Transverse colon (tissue), 4 donors: Measurements from ENCODE around the gene ABLIM2. TPM values are rescaled to one million over a fixed set of nuclear protein-coding genes. Genes with fewer than 3 reads are reported as not detected.

Source experiments
- DNase-seq: peaks from one replicate; pipeline ENCODE4 v3.0.0-alpha.2; 2019
- H3K27ac ChIP-seq, 4 donors: fragments of 200-600 bp; sonication (generic); 2 replicates each; pipeline ENCODE4 v1.5.1; 2016 to 2018; ENCODE audit warnings: inconsistent platforms in 4 of 4
- H3K27me3 ChIP-seq: fragments of 200-600 bp; sonication (generic); 2 replicates; pipeline ENCODE4 v1.5.1; 2017; ENCODE audit warnings: inconsistent platforms
- H3K36me3 ChIP-seq, 4 donors: fragments of 200-600 bp; sonication (generic); 2 replicates each; pipeline ENCODE4 v1.5.1; 2017 to 2019; ENCODE audit warnings: inconsistent platforms in 4 of 4
- H3K4me1 ChIP-seq, 4 donors: fragments of 200-600 bp; sonication (generic); 2 replicates each; pipeline ENCODE4 v1.5.1; 2017 to 2020; ENCODE audit warnings: inconsistent platforms in 4 of 4
- H3K4me3 ChIP-seq, 4 donors: fragments of 200-600 bp; sonication (generic); 1 replicate in 1 of 4; 2 replicates in 3 of 4; pipeline versions ENCODE4 v1.5.1 to v1.6.1; 2017 to 2019; ENCODE audit warnings: inconsistent platforms in 4 of 4
- H3K9me3 ChIP-seq, 2 donors: fragments of 200-600 bp; sonication (generic); 2 replicates each; pipeline ENCODE4 v1.5.1; 2017 to 2019; ENCODE audit warnings: inconsistent platforms in 2 of 2
- EP300 ChIP-seq: sonication (generic); formaldehyde crosslinking; IDR thresholded peaks from one replicate; pipeline ENCODE4 v1.6.1; 2017; ENCODE audit warnings: antibody characterized with exemption, low read depth
- POLR2A ChIP-seq: fragments of 450-650 bp; IDR thresholded peaks from one replicate; pipeline ENCODE4 v1.6.1; 2016; ENCODE audit warnings: antibody characterized with exemption, mild to moderate bottlenecking, moderate library complexity
- POLR2AphosphoS5 ChIP-seq, 3 donors: sonication (generic); formaldehyde crosslinking; IDR thresholded peaks; one replicate each; pipeline ENCODE4 v1.6.1; 2016; ENCODE audit warnings: antibody characterized with exemption in 3 of 3
- WGBS, 2 donors: methylation state at CpG; one replicate each; pipeline ENCODE4 v1.1.5; 2018; ENCODE audit warnings: low coverage in 1 of 2; 5-methylcytosine and 5-hydroxymethylcytosine counted together
- in situ Hi-C, 4 donors: fragments of 200-750 bp; cut with MboI; loops; one replicate each; pipeline versions ENCODE4 v1.15.0 to v1.15.1; 2017; ENCODE audit warnings: low sequenced_read_pairs in 3 of 4, low pct_ligation_motif_present in 1 of 4, low pct_unique_long_range_greater_than_20kb in 1 of 4
- intact Hi-C: fragments of 100-400 bp; cut with DNase I; formaldehyde crosslinking; loops from one replicate; pipeline ENCODE4 v1.15.1; 2023; ENCODE audit warnings: low total_unique reads
- total RNA-seq, 4 donors: library from RNA; depleted of rRNA; stranded (reverse); fragments of >200 nt; gene quantifications; one replicate each; pipeline ENCODE4 v1.1.0, GENCODE V29; 2016
- TF ChIP-seq, protein P1 (sequence below), 5 experiments: fragments of 200-600 bp in 3 of 5; fragments of 450-650 bp in 2 of 5; sonication (generic) in 3 of 5; IDR thresholded peaks; 1 replicate in 2 of 5; 2 replicates in 3 of 5; pipeline ENCODE4 v1.5.1; 2016 to 2017; ENCODE audit warnings: antibody characterized with exemption in 5 of 5, inconsistent platforms in 3 of 5, mild to moderate bottlenecking in 2 of 5, moderate library complexity in 1 of 5

ABLIM2 gene
- total RNA-seq, 4 donors from 2014 or later = 3.2 to 58.4 (median 14.2) TPM

DNA sequence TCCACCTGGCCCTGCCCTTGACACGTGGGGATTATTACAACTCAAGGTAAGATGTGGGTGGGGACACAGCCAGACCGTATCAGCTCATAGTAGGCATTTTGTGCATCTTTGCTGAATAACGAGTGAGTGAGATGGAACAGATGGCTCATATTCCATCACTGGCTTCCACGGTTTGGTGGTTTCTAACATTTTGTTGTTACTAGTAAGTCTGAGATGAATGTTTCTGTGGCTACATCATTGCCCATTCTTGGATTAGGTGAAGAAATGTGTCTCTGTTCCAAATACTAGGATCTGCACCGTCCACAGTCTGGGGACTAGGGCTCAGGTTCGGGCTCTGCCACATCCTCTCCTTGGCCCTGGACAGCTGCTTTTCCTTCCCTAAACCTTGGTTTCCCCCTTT, 3.6 kb downstream of the ABLIM2 start:
- peaks cover 12 to 20% (median 18%) of the 10 kb centered on the region in 4 donors for H3K4me1 ChIP-seq
- no peaks in the 10 kb centered on the region for H3K36me3 ChIP-seq
- no peak overlapping the region for H3K27ac ChIP-seq
- TF ChIP-seq EP300 = no peak
- H3K27me3 ChIP-seq = peaks cover 10% of the 10 kb centered on the region
- no peak for DNase-seq
- no peaks in the 10 kb centered on the region for H3K9me3 ChIP-seq
- in situ Hi-C loops = loop anchor here in 1 of 4 donors (25.0 kb wide), 1 partner anchor 257 kb away; no protein-coding TSS in a partner anchor
- 86 to 100% methylated on average over 2 to 6 of the region's 6 CpGs for WGBS, 2 donors
- no peak overlapping the region for H3K4me3 ChIP-seq
- intact Hi-C loops = no loop called here

- no peak for TF ChIP-seq EP300
- no peak for TF ChIP-seq POLR2AphosphoS5 (IDR thresholded peaks at IDR 0.05)
- TF ChIP-seq POLR2A = no peak
- TF ChIP-seq, protein P1, sequence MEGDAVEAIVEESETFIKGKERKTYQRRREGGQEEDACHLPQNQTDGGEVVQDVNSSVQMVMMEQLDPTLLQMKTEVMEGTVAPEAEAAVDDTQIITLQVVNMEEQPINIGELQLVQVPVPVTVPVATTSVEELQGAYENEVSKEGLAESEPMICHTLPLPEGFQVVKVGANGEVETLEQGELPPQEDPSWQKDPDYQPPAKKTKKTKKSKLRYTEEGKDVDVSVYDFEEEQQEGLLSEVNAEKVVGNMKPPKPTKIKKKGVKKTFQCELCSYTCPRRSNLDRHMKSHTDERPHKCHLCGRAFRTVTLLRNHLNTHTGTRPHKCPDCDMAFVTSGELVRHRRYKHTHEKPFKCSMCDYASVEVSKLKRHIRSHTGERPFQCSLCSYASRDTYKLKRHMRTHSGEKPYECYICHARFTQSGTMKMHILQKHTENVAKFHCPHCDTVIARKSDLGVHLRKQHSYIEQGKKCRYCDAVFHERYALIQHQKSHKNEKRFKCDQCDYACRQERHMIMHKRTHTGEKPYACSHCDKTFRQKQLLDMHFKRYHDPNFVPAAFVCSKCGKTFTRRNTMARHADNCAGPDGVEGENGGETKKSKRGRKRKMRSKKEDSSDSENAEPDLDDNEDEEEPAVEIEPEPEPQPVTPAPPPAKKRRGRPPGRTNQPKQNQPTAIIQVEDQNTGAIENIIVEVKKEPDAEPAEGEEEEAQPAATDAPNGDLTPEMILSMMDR (IDR thresholded peaks at IDR 0.05) = no peak
- Histone ChIP-seq H3K9me3 (no peaks in the 10 kb centered on the region), H3K27me3 (peaks cover 10% of the 10 kb centered on the region), H3K36me3 (no peaks in the 10 kb centered on the region), H3K27ac (no peak overlapping the region), H3K4me1 (peaks cover 7 to 11% (median 10%) of the 10 kb centered on the region in 4 donors), H3K4me3 (no peak overlapping the region)
- 80 to 85% methylated on average over 1 to 10 of the region's 10 CpGs for WGBS, 2 donors
- intact Hi-C loops (no loop called here), in situ Hi-C loops (loop anchor here in 1 of 4 donors (25.0 kb wide), 1 partner anchor 259 kb away; no protein-coding TSS in a partner anchor)
- no peak for DNase-seq
Observed at GRCh38 chr4:8153441-8153840, 5.2 kb downstream of the ABLIM2 start.

DNA sequence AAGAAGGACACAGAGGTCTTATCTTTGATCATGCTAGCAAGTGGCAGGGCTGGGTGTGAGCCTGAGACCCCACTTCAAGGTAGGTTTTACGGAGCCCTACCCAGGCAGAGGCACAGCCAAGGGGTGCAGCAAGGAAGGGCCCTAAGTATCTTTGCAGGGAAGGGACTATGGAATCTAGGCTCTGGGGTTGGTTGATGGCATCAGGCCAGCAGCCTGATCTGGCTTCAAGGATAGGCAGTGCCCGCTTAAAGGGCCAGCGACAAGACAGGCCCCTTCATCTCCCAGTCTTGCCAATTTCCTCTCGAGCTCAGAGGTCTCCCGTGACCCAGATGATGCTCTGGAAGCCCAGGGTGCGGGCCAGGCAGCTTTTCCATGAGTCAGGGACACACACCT, 5.8 kb downstream of the ABLIM2 start:
- Histone ChIP-seq H3K27ac (no peak overlapping the region), H3K9me3 (no peaks in the 10 kb centered on the region), H3K4me3 (no peak overlapping the region), H3K36me3 (no peaks in the 10 kb centered on the region), H3K27me3 (peaks cover 4% of the 10 kb centered on the region), H3K4me1 (peaks cover 3 to 6% (median 5%) of the 10 kb centered on the region in 4 donors)
- in situ Hi-C loops (loop anchor here in 1 of 4 donors (25.0 kb wide), 1 partner anchor 259 kb away; no protein-coding TSS in a partner anchor), intact Hi-C loops (no loop called here)
- TF ChIP-seq, protein P1 (IDR thresholded peaks at IDR 0.05) = no peak
- TF ChIP-seq EP300 (no peak), POLR2A (no peak), POLR2AphosphoS5 (IDR thresholded peaks at IDR 0.05) (no peak)
- no peak for DNase-seq
- 66% methylated on average over 6 of the region's 6 CpGs; no CpG with 5 or more reads in 1 of the 2 donors for WGBS, 2 donors

DNA sequence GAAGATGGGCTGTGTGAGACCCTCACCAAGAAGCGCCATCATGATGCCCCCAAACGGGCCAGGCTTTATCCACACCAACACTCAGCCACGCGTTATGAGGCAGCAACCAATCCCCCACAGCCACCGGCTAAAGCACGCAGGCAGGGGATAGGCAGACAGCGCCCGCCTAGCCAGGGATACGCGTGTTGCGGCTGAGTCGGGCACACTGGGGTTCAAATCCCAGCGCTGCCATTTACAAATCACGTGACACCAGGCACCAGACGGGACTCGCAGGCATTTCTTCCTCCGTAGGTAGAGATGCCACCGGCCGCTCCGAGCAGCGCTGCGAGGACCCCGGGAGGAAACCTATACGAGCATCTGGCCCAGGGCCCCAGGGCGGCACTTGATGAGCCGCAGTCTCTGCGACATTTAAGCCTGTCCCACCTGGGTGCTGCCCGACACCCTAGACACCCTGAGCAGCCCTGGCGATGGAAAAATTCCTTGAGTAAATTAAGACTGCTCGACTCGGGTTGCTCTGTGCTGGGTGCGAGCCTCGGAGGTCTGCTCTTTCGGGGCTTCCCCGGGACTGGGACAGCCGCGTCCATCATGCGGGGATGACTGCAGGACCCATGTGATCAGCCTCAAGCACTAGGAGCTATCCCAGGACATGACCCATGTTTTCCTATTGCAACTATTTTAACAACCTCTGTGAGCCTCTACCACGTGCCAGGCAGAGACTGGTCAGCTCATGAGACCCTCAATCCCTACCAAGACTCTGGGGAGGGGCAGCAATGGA, 6.3 kb downstream of the ABLIM2 start:
- 93% methylated on average over 39 of the region's 39 CpGs; no CpG with 5 or more reads in 1 of the 2 donors for WGBS, 2 donors
- Histone ChIP-seq H3K4me3 (no peak overlapping the region), H3K9me3 (no peaks in the 10 kb centered on the region), H3K27ac (no peak overlapping the region), H3K4me1 (peaks cover 0 to under 1% (median 0%) of the 10 kb centered on the region in 4 donors), H3K27me3 (no peaks in the 10 kb centered on the region), H3K36me3 (no peaks in the 10 kb centered on the region)
- TF ChIP-seq POLR2AphosphoS5 (IDR thresholded peaks at IDR 0.05) (no peak), EP300 (no peak)
- in situ Hi-C loops (loop anchor here in 1 of 4 donors (25.0 kb wide), 1 partner anchor 260 kb away; no protein-coding TSS in a partner anchor), intact Hi-C loops (no loop called here)
- DNase-seq = no peak

DNA sequence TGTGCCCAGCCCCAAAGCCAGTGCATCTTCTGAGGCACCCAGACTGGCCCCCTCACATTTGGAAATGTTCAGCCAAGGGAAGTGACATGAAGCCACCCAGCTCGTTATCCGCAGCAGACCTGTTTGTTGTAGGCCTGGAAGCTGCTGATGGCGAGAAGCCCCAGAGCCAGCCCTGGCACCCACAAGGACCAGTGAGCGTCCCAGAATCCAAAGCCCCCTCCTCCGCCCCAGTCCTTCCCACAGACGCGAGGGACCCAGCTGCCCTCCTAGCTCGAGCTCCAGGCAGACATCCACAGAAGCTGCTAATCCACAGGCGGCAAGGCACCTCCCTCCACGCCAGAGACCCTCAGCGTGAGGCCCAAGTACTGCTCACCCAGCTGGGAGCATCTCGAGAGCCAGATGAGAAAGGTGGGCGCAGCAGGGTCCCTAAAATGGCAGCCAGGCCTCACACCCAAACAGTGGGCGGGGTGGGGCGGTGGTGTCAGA, 7.4 kb downstream of the ABLIM2 start:
- no peaks in the 10 kb centered on the region for H3K4me1 ChIP-seq
- H3K27ac ChIP-seq = no peak overlapping the region
- H3K9me3 ChIP-seq = no peaks in the 10 kb centered on the region
- no peak for DNase-seq
- WGBS, 2 donors = 95% methylated on average over 15 of the region's 15 CpGs; no CpG with 5 or more reads in 1 of the 2 donors
- H3K4me3 ChIP-seq = no peak overlapping the region
- intact Hi-C loops = no loop called here
- no peaks in the 10 kb centered on the region for H3K27me3 ChIP-seq
- no peak for TF ChIP-seq POLR2AphosphoS5 (IDR thresholded peaks at IDR 0.05)
- H3K36me3 ChIP-seq = no peaks in the 10 kb centered on the region
- in situ Hi-C loops = loop anchor here in 1 of 4 donors (25.0 kb wide), 1 partner anchor 261 kb away; no protein-coding TSS in a partner anchor
